CD4-positive, alpha-beta T cell treated with Interleukin-2 at 100 ng/mL for 4 hours (primary cell): Measurements from ENCODE around the gene PTPRN2.

Experiments used
- DNase-seq: peaks from one replicate; pipeline ENCODE4 v3.0.0-alpha.2; 2020; ENCODE audit warnings: low spot score

The PTPRN2 gene

GRCh38 chr7:158093156-158093796 lies 494.3 kb downstream of the PTPRN2 start:
- no peak for DNase-seq

DNA sequence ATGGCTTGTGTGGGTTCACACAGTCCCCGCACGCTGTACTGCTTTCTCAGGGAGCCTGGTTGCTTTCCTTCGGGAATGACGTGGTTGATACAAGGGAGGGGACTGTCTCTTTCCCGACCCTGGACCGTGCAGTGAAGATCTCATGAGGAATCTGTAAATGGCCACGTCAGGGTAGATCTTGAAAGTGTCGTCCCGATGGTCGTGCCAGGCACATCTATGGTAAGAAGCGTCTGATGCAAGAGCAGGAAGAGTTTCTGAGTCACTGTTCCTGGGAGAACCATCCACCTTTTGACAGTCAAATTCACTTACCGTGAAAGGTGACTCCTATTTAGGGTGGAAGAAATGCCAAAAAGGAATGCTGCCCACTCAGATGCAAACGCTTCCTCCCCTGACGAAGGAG lies 500.4 kb downstream of the PTPRN2 start:
- no peak for DNase-seq

DNA sequence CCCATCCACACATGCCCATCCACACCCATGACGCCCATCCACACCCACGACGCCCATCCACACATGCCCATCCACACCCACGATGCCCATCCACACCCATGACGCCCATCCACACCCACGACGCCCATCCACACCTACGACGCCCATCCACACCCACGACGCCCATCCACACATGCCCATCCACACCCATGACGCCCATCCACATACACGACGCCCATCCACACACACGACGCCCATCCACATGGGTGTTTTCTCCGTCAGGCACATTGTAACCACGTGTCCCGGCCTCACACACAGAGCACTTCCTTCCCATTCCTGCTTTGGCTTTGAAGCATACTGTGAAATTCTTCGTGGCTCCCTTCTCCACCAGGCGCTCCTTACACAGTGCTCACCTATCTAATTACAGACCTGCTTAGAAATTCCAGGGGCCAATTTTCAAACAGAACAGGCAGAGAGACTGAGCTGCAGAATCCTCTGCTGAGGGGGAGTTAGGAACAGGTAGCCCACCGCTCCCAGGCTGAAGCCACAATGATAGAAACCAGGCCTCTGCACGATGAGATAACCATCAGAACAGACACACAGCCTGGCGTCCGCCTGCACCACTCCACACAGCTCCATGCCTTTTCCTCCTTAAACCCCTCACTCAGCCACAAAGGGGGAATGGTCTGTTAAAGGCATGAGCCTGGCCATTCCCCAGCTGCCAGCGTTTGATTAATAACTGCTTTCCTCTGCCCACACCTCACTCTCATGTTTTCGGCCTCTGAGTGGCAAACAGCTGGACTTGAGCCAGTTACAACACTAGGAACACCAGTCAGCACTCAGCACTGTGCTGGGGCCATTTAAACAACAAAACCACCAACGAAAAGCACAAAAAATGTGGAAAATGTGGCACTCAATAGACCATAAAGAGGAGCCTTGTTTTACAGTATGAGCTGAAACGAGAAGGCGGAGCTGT lies 501.6 kb downstream of the PTPRN2 start:
- DNase-seq, result no peak

DNA sequence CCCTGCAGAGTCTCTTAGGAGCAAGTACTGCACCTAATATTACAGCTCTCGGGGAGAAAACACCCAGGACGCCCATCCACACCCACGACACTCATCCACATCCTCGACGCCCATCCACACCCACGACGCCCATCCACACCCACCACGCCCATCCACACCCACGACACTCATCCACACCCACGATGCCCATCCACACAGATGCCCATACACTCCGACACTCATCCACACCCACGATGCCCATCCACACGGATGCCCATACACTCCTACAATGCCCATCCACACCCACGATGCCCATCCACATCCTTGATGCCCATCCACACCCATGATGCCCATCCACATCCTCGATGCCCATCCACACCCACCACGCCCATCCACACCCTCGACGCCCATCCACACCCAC lies 503.1 kb downstream of the PTPRN2 start:
- no peak for DNase-seq

- DNase-seq, result no peak
Observed at GRCh38 chr7:158083526-158084310, 503.9 kb downstream of the PTPRN2 start.

DNA sequence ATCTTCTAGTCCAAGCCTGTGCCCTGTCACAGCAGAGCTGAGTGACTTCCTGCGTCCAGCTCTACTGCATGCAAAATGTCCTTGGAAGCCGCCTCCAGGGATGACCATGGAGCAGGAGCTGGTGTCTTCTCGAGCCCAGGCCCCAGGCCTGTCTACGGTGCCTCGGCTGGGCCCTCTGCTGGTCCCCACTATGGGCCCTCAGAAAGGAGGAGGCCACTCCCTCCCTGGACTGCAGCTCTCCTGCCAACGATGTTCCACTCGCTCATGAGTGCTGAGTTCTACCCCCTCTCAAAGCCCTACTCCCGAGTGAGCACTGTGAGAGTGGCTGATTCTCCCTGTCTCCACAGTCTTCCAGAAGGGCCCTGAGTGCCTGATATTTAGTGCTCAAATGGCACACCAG lies 504.9 kb downstream of the PTPRN2 start:
- DNase-seq, result no peak

- DNase-seq, result no peak
Observed at GRCh38 chr7:158080899-158081445, 506.7 kb downstream of the PTPRN2 start.

GRCh38 chr7:158077934-158078910 lies 509.4 kb downstream of the PTPRN2 start:
- DNase-seq, result no peak

GRCh38 chr7:158077151-158077840 lies 510.3 kb downstream of the PTPRN2 start:
- DNase-seq, result no peak

DNA sequence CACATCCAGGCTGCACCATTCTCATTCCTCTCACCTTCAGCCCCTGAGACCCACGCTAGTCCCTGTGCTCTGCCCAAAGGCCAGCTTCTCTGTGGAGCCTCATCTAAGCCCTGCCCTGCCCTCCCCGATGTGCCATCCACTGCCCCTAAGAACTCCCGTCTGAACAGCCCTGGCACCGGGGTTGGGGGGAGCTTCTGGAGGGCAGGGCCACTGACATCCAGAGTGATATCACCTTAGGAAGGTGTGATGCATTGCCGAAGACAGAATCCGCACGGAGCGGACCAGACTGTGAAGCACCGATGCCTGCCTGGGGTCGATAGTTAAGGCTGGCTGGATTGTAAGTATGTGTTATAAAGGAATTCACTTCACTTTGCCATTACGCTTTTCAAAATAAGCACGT lies 511.0 kb downstream of the PTPRN2 start:
- no peak for DNase-seq

- DNase-seq, result no peak
Observed at GRCh38 chr7:158076215-158076614, 511.4 kb downstream of the PTPRN2 start.

- DNase-seq, result no peak
Observed at GRCh38 chr7:158075633-158076001, 512.0 kb downstream of the PTPRN2 start.

- DNase-seq, result no peak
Observed at GRCh38 chr7:158074896-158075632, 512.6 kb downstream of the PTPRN2 start.

DNA sequence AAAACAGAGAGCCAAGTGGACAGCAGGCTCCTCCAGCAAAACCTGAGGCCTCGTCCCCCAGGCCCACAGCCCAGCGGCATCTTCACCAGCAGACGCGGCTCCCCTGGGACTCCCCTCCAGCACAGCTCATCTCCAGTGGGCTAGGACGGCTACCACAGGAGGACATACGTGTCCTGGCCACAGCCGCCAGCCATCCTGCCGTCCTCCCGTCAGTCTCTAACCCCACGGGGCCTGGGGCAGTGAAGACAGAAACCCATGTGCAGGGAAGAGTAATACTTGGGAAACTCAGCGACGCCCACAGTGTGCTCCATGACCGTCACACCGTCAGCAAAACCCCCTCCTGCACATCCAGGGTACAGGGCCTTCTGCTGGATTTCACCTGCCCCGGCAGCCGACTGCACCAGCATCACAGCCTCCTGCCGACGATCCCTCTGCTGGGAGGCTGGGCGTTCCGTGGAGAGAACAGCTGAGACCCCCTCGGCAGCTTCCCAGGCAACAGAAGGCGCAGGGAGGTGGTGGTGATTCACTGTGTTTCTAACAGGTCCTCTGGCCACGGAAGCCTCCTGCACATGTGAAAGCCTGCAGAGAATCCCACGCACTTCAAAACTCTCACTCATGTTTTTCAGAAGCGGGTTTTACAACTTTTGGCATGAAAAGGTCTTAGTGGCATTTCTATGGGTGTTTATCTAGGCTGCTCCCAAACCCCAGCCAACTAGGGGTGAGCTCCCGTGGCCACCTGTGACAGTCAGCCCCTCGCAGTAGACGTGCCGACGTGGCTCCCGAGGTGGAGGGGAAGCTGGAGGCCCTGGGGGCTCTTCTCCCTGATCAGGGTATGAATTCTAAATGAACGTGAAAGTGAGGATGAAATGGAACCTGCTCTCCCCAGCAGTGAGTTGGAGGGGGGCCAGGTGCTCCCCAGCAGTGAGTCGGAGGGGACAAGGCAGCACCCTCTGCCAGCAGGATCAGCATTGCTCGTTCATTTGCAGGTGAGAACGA lies 513.5 kb downstream of the PTPRN2 start:
- DNase-seq, result no peak

- DNase-seq, result no peak
Observed at GRCh38 chr7:158072991-158073730, 514.5 kb downstream of the PTPRN2 start.

GRCh38 chr7:158070222-158070920 lies 517.3 kb downstream of the PTPRN2 start:
- no peak for DNase-seq

DNA sequence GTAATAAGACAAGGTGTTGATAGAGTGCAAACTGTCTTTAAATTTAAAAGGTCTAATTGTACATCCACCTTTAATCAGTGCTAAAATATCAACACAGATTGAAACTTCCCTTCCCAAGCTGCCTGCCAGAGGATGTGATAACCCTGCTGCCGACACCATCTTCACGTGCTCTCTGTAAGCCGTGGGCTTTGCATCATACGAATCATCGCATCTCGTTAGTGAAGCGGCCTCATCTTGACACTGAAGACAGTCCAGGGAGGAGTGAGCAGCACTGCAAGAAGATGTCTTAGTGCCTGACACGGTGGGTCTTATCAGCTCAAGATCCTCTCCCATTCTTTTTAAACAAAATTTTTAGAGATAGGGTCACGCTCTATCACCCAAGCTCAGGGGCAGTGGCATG lies 518.8 kb downstream of the PTPRN2 start:
- DNase-seq, result no peak
